ENCODE data around the gene ARNT2. TPM values are rescaled to one million over a fixed set of nuclear protein-coding genes. Genes with fewer than 3 reads are reported as not detected.

The ARNT2 gene
- total RNA-seq, 1 donor from 2014 or later = 0.87 TPM

- TF ChIP-seq CTCF (IDR thresholded peaks at IDR 0.05; ENCODE audit: unreplicated experiment) = no peak
- Mint-ChIP-seq H3K4me3 (ENCODE audit: unreplicated experiment) (no peak overlapping the region), H3K4me1 (ENCODE audit: unreplicated experiment) (no peaks in the 10 kb centered on the region), H3K27ac (ENCODE audit: unreplicated experiment) (no peak overlapping the region), H3K9me3 (ENCODE audit: unreplicated experiment) (no peaks in the 10 kb centered on the region), H3K27me3 (ENCODE audit: unreplicated experiment) (peaks cover 4% of the 10 kb centered on the region), H3K36me3 (ENCODE audit: low read depth, unreplicated experiment) (no peaks in the 10 kb centered on the region)
- DNase-seq (ENCODE audit: low spot score) = no peak
These were observed 29.7 kb downstream of the ARNT2 start for GRCh38 chr15:80433836-80434235.

- no peak overlapping the region for H3K4me3 Mint-ChIP-seq (ENCODE audit: unreplicated experiment)
- no peaks in the 10 kb centered on the region for H3K4me1 Mint-ChIP-seq (ENCODE audit: unreplicated experiment)
- no peak for TF ChIP-seq CTCF (IDR thresholded peaks at IDR 0.05; ENCODE audit: unreplicated experiment)
- H3K27ac Mint-ChIP-seq (ENCODE audit: unreplicated experiment) = no peak overlapping the region
- no peaks in the 10 kb centered on the region for H3K36me3 Mint-ChIP-seq (ENCODE audit: low read depth, unreplicated experiment)
- no peaks in the 10 kb centered on the region for H3K9me3 Mint-ChIP-seq (ENCODE audit: unreplicated experiment)
- H3K27me3 Mint-ChIP-seq (ENCODE audit: unreplicated experiment) = peaks cover 4% of the 10 kb centered on the region
- DNase-seq (ENCODE audit: low spot score) = no peak
These were observed 30.9 kb downstream of the ARNT2 start for GRCh38 chr15:80434926-80435720.

GRCh38 chr15:80436511-80437307 lies 32.5 kb downstream of the ARNT2 start:
- Mint-ChIP-seq H3K4me1 (ENCODE audit: unreplicated experiment) (peaks cover 4% of the 10 kb centered on the region), H3K9me3 (ENCODE audit: unreplicated experiment) (no peaks in the 10 kb centered on the region), H3K27me3 (ENCODE audit: unreplicated experiment) (peaks cover 4% of the 10 kb centered on the region), H3K36me3 (ENCODE audit: low read depth, unreplicated experiment) (no peaks in the 10 kb centered on the region), H3K4me3 (ENCODE audit: unreplicated experiment) (no peak overlapping the region), H3K27ac (ENCODE audit: unreplicated experiment) (no peak overlapping the region)
- no peak for DNase-seq (ENCODE audit: low spot score)
- no peak for TF ChIP-seq CTCF (IDR thresholded peaks at IDR 0.05; ENCODE audit: unreplicated experiment)

- H3K36me3 Mint-ChIP-seq (ENCODE audit: low read depth, unreplicated experiment) = no peaks in the 10 kb centered on the region
- no peak overlapping the region for H3K27ac Mint-ChIP-seq (ENCODE audit: unreplicated experiment)
- no peak for TF ChIP-seq CTCF (IDR thresholded peaks at IDR 0.05; ENCODE audit: unreplicated experiment)
- H3K4me1 Mint-ChIP-seq (ENCODE audit: unreplicated experiment) = peaks cover 7% of the 10 kb centered on the region
- H3K27me3 Mint-ChIP-seq (ENCODE audit: unreplicated experiment) = peaks cover 4% of the 10 kb centered on the region
- no peak overlapping the region for H3K4me3 Mint-ChIP-seq (ENCODE audit: unreplicated experiment)
- no peaks in the 10 kb centered on the region for H3K9me3 Mint-ChIP-seq (ENCODE audit: unreplicated experiment)
- no peak for DNase-seq (ENCODE audit: low spot score)
These were observed 33.2 kb downstream of the ARNT2 start for GRCh38 chr15:80437334-80437891.

All from endothelial cell (in vitro differentiated cells).